ENCODE results near the gene VDR.

The VDR gene

DNA sequence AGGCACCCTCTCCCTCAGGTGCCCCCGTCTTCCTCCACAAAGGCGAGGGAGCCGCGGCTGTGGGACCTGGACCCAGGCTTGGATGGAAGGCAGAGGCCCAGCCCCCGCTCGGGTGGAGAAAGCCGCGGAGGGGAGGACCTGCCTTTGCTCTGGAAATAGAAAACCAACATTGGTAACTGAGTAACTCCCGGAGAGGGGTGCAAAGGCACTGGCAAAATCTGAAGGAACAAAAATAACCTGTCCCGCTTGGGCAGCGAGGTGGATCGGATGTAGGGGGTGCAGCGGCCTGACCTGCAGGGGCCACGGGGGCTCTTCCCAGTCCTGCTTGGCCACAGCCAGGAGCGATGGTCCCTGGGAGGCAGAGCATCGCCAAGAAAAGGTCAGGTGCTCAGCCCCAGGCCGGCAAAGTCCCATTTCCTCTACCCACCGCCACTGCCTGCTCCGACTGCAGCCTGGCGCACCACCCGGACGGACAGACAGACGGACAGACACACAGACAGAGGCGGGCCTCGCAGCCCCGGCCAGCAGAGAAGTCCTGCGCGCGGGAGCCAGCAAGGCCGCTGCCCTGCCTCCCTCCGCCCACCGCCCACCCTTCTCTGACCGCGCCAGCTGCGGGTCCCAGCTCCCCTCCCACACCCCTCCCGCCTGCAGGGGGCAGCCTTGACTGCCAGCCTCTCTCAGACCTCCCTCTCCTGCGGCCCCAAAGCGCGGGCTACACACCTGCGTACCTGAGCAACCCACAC, 37.2 kb upstream of the VDR start:
- Histone ChIP-seq H3K27ac (ENCODE audit: low read length) (no peak overlapping the region), H2AFZ (ENCODE audit: low read depth, low read length) (no peak overlapping the region), H4K20me1 (ENCODE audit: insufficient read depth, low read length) (no peaks in the 10 kb centered on the region; the same call in 1 of the 2 replicates), H3K27me3 (ENCODE audit: insufficient read depth, low read length, poor library complexity) (peaks cover 8% of the 10 kb centered on the region), H3K79me2 (ENCODE audit: insufficient read depth, low read length) (no peaks in the 10 kb centered on the region), H3K9me3 (ENCODE audit: insufficient read depth, low read length, severe bottlenecking) (no peaks in the 10 kb centered on the region), H3K36me3 (ENCODE audit: insufficient read depth, low read length) (no peaks in the 10 kb centered on the region), H3K4me3 (ENCODE audit: low read depth in 1 of 2, low read length in 2 of 2) (no peak overlapping the region), H3K4me1 (ENCODE audit: insufficient read depth, low read length) (peaks cover 3% of the 10 kb centered on the region; the same call in 1 of the 2 replicates), H3K4me2 (ENCODE audit: insufficient read depth, low read length) (no peak overlapping the region), H3K9ac (ENCODE audit: low read depth, low read length) (no peak overlapping the region)
- peak; percentile 33 for TF ChIP-seq CTCF (IDR thresholded peaks at IDR 0.05; ENCODE audit: borderline replicate concordance, extremely low read depth, low read length, poor library complexity, severe bottlenecking)
- TF ChIP-seq EZH2 (IDR thresholded peaks at IDR 0.05; ENCODE audit: borderline replicate concordance, low read depth, low read length, severe bottlenecking) = no peak
- no peak for DNase-seq
- ATAC-seq (ENCODE audit: insufficient read depth, low read depth) = peak; percentile 52; the same call in 1 of the 3 replicates

DNA sequence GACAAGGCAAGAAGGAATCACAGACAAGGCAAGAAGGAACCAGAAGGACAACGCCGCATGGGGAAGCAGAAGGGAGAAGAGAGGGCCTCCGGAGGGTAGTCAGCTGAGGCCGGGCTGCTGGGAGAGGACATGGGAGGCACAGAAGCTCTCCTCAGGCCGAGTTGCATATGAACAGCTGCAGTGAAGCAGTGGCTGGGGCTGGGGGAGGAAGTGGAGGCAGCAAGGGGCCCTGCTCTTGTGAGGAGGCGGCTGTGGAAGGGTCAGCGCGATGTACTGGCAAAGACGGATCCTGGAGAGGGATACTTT, 36.6 kb upstream of the VDR start:
- Histone ChIP-seq H3K79me2 (ENCODE audit: insufficient read depth, low read length) (no peaks in the 10 kb centered on the region), H3K4me1 (ENCODE audit: insufficient read depth, low read length) (peaks cover 3% of the 10 kb centered on the region; the same call in 1 of the 2 replicates), H3K4me3 (ENCODE audit: low read depth in 1 of 2, low read length in 2 of 2) (no peak overlapping the region), H3K4me2 (ENCODE audit: insufficient read depth, low read length) (no peak overlapping the region), H3K36me3 (ENCODE audit: insufficient read depth, low read length) (no peaks in the 10 kb centered on the region), H3K27ac (ENCODE audit: low read length) (no peak overlapping the region), H3K9ac (ENCODE audit: low read depth, low read length) (no peak overlapping the region), H3K27me3 (ENCODE audit: insufficient read depth, low read length, poor library complexity) (peaks cover 8% of the 10 kb centered on the region), H3K9me3 (ENCODE audit: insufficient read depth, low read length, severe bottlenecking) (no peaks in the 10 kb centered on the region), H4K20me1 (ENCODE audit: insufficient read depth, low read length) (no peaks in the 10 kb centered on the region; the same call in 1 of the 2 replicates), H2AFZ (ENCODE audit: low read depth, low read length) (no peak overlapping the region)
- no peak for DNase-seq
- ATAC-seq (ENCODE audit: insufficient read depth, low read depth) = no peak
- TF ChIP-seq CTCF (IDR thresholded peaks at IDR 0.05; ENCODE audit: borderline replicate concordance, extremely low read depth, low read length, poor library complexity, severe bottlenecking) = no peak

DNA sequence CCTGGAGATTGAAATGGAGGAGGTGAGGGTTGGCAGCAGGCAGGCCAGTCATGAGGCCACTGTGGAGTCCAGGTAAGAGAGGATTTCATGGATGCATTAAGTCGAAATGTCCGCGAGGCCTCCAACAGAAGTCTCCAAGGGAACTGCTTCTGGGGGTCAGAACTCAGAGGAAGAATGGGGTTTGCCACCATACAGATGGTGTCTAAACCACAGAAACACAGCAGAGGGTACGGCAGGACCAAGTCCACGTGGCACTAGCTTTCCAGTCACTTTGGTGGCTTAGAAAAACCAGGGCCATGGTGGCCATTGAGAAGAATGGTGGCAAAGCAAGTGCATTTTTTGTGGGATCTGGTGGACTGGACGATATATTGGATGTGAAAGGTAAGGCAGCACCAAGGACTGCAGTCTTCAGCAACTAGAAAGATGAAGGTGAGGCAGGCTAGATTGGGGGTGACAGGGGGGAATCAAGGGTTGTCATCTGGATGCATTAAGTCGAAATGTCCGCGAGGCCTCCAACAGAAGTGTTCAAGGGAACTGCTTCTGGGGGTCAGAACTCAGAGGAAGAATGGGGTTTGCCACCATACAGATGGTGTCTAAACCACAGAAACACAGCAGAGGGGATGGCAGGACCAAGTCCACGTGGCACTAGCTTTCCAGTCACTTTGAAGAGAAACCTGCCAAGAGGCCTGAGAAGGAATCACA, 36.1 kb upstream of the VDR start:
- Histone ChIP-seq H3K4me3 (ENCODE audit: low read depth in 1 of 2, low read length in 2 of 2) (no peak overlapping the region), H3K36me3 (ENCODE audit: insufficient read depth, low read length) (no peaks in the 10 kb centered on the region), H2AFZ (ENCODE audit: low read depth, low read length) (no peak overlapping the region), H4K20me1 (ENCODE audit: insufficient read depth, low read length) (no peaks in the 10 kb centered on the region; the same call in 1 of the 2 replicates), H3K27ac (ENCODE audit: low read length) (no peak overlapping the region), H3K79me2 (ENCODE audit: insufficient read depth, low read length) (no peaks in the 10 kb centered on the region), H3K9me3 (ENCODE audit: insufficient read depth, low read length, severe bottlenecking) (no peaks in the 10 kb centered on the region), H3K4me1 (ENCODE audit: insufficient read depth, low read length) (peaks cover 3% of the 10 kb centered on the region; the same call in 1 of the 2 replicates), H3K9ac (ENCODE audit: low read depth, low read length) (no peak overlapping the region), H3K27me3 (ENCODE audit: insufficient read depth, low read length, poor library complexity) (peaks cover 8% of the 10 kb centered on the region), H3K4me2 (ENCODE audit: insufficient read depth, low read length) (no peak overlapping the region)
- DNase-seq (no peak), ATAC-seq (ENCODE audit: insufficient read depth, low read depth) (no peak)
- TF ChIP-seq CTCF (IDR thresholded peaks at IDR 0.05; ENCODE audit: borderline replicate concordance, extremely low read depth, low read length, poor library complexity, severe bottlenecking) (no peak), EZH2 (IDR thresholded peaks at IDR 0.05; ENCODE audit: borderline replicate concordance, low read depth, low read length, severe bottlenecking) (no peak)

Data from DND-41 (cell line).